EH (cell line): ENCODE results near the gene AQP1.
A peak's percentile ranks its signal among the peaks of the same experiment; 100 is the strongest.

ENCODE experiments used
- DNase-seq: peaks from one replicate; pipeline ENCODE4 v3.0.0-alpha.2; 2015; ENCODE audit warnings: low read depth

AQP1 gene

GRCh38 chr7:30921540-30922401 lies 10.1 kb downstream of the AQP1 start:
- DNase-seq = no peak

GRCh38 chr7:30922596-30922995 lies 10.9 kb downstream of the AQP1 start:
- no peak for DNase-seq

DNA sequence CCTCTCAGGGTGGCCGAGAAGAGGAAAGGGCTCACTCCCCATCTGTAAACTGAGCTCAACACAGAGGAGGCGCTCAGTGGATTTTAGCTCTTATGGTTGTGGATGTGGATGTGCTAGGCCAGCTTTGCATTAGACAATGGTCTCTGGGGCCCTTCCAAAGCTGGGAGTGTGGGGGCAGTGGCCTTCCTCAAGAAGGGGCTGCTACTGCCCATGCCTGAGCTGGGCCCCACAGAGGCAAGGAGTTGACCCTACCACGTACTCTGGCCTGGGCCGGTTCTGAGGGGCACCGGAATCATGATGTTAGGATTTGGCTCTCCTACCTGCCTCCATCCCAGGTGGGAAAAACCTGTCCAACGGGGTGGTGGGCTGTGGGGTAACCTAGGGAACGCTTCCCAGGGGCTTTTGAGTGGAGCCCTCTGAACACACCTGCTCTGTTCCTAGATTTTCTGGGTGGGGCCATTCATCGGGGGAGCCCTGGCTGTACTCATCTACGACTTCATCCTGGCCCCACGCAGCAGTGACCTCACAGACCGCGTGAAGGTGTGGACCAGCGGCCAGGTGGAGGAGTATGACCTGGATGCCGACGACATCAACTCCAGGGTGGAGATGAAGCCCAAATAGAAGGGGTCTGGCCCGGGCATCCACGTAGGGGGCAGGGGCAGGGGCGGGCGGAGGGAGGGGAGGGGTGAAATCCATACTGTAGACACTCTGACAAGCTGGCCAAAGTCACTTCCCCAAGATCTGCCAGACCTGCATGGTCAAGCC lies 11.5 kb downstream of the AQP1 start:
- DNase-seq = no peak

DNA sequence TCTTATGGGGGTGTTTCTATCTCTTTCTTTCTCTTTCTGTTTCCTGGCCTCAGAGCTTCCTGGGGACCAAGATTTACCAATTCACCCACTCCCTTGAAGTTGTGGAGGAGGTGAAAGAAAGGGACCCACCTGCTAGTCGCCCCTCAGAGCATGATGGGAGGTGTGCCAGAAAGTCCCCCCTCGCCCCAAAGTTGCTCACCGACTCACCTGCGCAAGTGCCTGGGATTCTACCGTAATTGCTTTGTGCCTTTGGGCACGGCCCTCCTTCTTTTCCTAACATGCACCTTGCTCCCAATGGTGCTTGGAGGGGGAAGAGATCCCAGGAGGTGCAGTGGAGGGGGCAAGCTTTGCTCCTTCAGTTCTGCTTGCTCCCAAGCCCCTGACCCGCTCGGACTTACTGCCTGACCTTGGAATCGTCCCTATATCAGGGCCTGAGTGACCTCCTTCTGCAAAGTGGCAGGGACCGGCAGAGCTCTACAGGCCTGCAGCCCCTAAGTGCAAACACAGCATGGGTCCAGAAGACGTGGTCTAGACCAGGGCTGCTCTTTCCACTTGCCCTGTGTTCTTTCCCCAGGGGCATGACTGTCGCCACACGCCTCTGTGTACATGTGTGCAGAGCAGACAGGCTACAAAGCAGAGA lies 12.2 kb downstream of the AQP1 start:
- DNase-seq = no peak

DNA sequence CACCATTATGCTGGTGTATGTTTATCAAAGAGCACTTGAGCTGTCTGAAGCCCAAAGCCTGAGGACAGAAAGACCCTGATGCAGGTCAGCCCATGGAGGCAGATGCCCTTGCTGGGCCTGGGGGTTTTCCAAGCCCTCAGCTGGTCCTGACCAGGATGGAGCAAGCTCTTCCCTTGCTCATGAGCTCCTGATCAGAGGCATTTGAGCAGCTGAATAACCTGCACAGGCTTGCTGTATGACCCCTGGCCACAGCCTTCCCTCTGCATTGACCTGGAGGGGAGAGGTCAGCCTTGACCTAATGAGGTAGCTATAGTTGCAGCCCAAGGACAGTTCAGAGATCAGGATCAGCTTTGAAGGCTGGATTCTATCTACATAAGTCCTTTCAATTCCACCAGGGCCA lies 13.0 kb downstream of the AQP1 start:
- DNase-seq = no peak

DNA sequence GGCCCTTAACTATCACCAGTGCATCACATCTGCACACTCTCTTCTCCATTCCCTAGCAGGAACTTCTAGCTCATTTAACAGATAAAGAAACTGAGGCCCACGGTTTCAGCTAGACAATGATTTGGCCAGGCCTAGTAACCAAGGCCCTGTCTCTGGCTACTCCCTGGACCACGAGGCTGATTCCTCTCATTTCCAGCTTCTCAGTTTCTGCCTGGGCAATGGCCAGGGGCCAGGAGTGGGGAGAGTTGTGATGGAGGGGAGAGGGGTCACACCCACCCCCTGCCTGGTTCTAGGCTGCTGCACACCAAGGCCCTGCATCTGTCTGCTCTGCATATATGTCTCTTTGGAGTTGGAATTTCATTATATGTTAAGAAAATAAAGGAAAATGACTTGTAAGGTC lies 13.5 kb downstream of the AQP1 start:
- DNase-seq = no peak

- DNase-seq = no peak
Measured at GRCh38 chr7:30925913-30926312, 14.3 kb downstream of the AQP1 start.

DNA sequence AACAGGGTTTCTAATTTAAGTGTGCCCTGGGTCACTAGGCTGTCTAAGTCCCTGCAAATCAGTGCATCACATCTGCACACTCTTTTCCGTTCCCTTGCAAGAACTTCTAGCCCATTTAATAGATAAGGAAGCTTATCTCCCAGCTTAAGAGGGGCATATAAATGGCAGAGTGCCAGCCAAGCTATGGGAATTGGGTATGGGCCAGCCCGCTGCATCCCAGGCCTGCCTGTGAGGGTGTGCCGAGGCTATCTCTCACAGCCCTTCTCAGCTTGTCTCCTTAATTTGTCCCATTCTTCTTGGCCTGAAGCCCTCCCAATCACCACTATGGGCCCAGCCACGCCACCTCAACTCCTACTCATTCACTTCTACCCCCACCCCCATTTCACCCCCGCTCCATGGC lies 14.7 kb downstream of the AQP1 start:
- no peak for DNase-seq

- DNase-seq = no peak
Measured at GRCh38 chr7:30927040-30927439, 15.4 kb downstream of the AQP1 start.

GRCh38 chr7:30927559-30927958 lies 15.9 kb downstream of the AQP1 start:
- DNase-seq = no peak

GRCh38 chr7:30928254-30928872 lies 16.7 kb downstream of the AQP1 start:
- DNase-seq = no peak

DNA sequence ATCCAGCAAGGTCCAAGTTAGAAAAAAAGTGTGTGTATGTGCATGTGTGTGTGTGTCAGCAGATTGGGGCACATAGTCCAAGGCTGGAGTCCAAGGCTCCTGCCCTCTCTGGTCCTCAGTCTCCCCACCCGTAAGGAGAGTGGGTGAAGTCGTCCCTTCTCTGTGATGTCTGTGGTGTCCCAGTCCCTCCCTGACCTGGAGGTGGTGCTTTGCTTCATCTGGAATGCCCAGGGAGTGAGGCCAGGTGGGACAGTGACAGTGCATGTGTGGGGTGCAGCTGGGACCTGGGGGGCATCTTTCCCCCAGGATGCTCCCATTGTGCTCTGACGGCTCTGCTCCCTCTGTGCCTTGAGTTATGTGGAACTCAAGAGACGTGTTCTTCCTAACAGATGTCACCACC lies 18.0 kb downstream of the AQP1 start:
- DNase-seq = no peak

DNA sequence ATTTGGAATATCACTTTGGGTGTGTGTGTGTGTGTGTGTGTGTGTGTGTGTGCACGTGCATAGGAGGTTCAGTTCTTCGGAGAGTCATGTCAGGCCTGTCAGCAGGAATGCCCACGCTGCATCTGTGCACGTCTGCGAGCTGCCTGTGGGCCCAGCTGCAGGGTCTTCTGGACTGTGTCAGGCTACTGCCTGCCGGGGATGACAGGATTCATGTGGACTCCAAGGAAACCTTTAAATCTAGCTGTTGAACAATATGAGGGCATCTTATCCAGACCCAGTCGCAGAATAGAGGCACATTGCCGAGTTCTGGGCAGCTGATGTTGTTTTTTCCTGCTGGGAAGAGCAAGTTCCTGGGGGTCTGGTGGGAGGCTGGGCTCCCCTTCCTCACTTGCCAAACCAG lies 19.0 kb downstream of the AQP1 start:
- DNase-seq = no peak

DNA sequence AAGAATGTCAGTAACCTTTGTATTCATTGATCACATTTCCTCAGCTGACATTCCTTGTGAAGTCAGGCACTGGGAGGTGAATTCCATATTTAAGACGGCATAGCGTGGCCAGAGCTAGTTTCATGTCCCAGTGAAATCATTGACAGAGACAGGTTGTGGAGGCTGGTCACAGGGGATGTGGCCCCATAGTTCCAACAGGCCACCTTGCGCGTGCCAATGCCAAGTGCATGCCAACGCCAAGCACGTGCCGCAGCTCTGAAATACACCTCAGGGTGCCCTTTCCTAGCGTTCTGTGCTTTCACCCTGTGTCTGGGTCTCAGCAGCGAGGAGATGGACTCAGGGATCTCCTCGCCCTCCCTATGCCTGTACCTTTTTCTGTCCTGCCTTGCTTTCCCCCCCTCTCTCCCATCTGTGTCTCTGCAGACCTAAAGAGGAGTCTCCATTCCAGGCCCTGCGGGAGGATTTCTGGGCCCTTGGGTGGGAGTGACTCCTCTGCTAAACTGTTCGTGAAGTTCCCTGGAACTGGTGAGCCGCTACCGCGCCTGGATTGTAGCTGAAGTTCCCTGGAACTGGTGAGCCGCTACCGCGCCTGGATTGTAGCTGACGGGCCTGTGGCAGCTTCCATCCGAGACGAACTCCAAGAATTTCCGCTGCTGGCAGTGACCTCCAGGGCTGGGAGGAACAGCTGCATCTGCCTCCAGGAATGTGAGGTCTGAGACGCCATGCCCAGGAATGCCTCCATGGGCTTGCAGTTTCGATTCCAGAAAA lies 19.7 kb downstream of the AQP1 start:
- DNase-seq = peak; percentile 48

DNA sequence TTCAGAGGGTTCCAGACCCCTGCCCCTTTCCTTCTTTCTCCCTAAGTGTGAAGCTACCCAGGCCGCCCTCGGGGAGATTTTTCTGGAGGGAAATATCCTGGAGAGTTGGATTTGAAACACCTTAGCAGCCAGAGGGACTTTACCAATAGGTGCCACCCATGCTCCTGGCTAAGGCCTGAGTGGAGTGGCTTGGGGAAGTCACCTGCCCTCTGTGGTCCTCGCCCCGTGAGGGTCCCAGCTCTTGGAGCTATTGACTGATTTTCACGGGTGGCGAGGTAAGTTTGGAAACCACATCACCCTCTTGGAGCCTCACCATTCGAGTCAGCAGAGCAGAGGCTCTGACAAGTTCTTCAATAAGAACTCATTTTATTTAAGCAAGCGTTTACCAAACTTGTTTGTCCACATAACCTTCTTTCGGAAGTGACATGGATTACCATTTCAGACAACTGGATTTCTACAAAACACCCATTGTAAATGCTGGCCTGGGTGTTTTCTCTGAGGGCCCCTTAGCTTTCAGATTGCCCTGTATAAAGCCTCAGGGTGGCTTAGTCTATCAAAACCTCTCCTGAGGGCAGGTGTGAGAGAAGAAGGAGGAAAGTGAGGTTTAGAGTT lies 20.4 kb downstream of the AQP1 start:
- no peak for DNase-seq

DNA sequence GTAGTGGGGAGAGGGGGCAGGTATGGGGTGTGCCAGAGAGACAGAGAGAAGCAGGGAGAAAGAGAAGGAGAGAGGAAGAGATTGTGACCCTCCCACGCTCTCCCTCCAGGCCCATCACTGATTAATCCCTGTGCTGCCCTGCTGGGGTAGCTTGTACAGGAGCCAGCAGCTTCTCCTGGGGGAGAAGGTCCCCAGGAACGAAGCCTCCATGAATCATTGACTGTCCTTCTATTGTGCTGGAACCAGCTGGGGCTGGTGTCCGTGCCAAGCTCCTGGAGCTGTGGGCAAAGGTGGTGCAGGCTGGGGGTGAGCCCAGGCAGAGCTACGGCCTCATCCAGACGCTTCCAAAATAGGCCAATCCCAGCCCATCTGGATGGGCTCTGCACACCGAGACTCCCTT lies 20.9 kb downstream of the AQP1 start:
- no peak for DNase-seq

DNA sequence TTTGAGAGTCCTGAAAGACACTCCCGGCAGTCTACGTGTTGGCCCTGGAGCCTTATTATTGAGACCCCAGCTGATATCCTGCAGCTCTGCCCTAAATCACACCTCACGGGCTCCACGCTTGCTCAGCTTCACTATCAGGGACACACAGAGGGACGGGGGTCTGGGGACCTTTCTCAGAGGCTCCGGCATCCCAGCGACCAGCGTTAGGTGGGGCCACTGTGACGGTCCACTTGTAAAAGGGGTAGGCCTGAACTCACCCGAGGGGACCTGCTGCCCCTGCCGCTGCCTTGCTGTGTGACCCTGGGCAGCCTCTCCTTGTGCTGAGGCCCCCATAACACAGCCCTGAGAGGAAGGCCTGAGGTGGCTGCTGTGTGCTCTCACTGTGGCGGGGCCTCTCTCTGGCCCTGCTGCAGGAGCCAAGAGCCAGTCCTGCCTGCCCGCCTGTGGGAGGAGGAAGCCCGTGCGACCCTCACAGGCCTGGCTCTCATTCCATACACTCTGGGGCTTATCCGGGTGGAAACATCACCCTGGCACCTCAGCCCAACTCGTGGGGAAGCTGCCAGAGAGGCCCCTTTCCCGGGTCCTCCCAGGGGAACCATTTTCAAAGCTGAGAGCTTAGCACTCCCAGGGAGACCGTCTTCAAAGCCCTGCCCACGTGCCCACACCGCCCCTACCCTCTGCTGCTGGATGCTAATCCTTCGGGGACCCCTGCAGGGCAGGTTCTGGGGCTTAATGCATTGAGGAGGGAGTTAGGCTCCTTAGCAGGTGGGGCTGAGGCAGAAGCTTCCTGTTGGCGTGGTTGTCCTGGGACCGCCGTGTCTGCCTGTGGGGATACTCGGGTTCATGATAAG lies 21.7 kb downstream of the AQP1 start:
- no peak for DNase-seq

GRCh38 chr7:30934225-30934624 lies 22.6 kb downstream of the AQP1 start:
- no peak for DNase-seq

DNA sequence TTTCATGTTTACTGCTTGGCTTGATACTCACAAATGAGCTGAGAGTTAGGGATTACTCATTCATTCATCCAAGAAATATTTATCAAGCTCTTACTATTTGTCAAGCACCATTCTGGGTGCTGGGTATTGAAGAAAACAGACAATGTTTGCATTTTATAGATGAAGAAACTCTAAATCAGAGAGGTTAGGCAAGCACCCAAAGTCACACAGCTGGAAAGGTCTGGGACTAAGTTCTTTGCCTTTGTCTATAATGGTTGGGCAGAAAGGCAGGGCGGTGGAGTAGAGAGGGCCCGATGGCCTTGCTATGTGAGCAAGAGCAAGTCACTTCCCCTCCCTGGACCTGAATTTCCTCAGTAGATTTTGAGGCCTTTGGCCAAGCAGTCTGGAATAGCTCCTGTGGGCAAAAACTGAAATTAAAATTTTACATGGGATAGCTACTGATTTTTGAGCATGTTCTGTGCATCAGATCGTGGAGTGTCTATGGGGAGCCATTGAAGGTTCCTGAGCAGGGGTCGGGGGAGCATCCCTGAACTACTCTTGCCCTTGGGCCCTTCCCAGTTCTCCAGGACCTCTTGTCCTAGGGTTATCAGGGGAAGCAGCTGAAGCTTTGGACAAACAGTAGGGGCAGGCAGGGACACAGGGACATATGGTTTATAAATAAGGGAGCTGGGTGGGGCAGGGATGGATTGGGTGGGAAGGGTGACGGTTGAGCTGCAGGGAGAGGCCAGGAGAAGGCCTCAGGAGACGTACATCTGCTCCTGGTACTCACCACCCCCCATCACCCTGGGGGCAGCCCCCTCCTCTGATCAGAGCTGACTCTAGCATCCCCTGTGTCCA lies 23.3 kb downstream of the AQP1 start:
- DNase-seq = no peak

- DNase-seq = no peak
Measured at GRCh38 chr7:30935569-30935877, 23.9 kb downstream of the AQP1 start.
